GM12872 (cell line): ENCODE measurements around the gene CENPVL3.
"Not testable (repeated sequence)": the region's sequence is repeated elsewhere in the genome, so short reads cannot be mapped to it uniquely, and the experiment has no call there.

ENCODE experiments used
- CTCF ChIP-seq: IDR thresholded peaks from 3 replicates; pipeline ENCODE4 v1.5.1; 2011; ENCODE audit warnings: low read depth, mild to moderate bottlenecking, low read length, moderate library complexity; ENCODE audit not compliant: insufficient read depth

CENPVL3 gene

GRCh38 chrX:51618241-51619155, at the start of gene CENPVL3:
Gene CENPVL3 (minus strand): TSS chrX:51618912. CDS start chrX:51618873, 39 bp downstream.
- TF ChIP-seq CTCF = not testable (repeated sequence)

GRCh38 chrX:51665981-51666380, 47.3 kb upstream of the CENPVL3 start:
- TF ChIP-seq CTCF = no peak

- TF ChIP-seq CTCF = no peak
These were observed 24.7 kb upstream of the CENPVL3 start for GRCh38 chrX:51643377-51643776.

GRCh38 chrX:51641421-51642021, 22.8 kb upstream of the CENPVL3 start:
- TF ChIP-seq CTCF = peak; percentile 32; the same call in 2 of the 3 replicates

GRCh38 chrX:51614353-51615012, 4.2 kb downstream of the CENPVL3 start:
- peak; percentile 54 for TF ChIP-seq CTCF

GRCh38 chrX:51608766-51609165, 9.9 kb downstream of the CENPVL3 start:
- no peak for TF ChIP-seq CTCF

GRCh38 chrX:51608126-51608525, 10.6 kb downstream of the CENPVL3 start:
- TF ChIP-seq CTCF = no peak
